ENCODE results near the gene YBEY. TPM values are rescaled to one million over a fixed set of nuclear protein-coding genes. Genes with fewer than 3 reads are reported as not detected.

The YBEY gene
- total RNA-seq, 2 donors from 2014 or later, result 28.5 to 30.0 TPM

GRCh38 chr21:46243960-46244361 is 42.2 kb upstream of the YBEY start:
- intact Hi-C loops (cut with DNase I), result no loop called here
- Histone ChIP-seq H3K27ac (no peak overlapping the region), H3K4me3 (no peak overlapping the region), H3K4me1 (replicated peaks) (no peaks in the 10 kb centered on the region), H3K36me3 (peaks cover 11 to 32% of the 10 kb centered on the region in 2 donors), H3K9me3 (no peaks in the 10 kb centered on the region), H3K27me3 (replicated peaks; ENCODE audit: insufficient read depth) (no peaks in the 10 kb centered on the region)
- WGBS, result 95% methylated on average over 3 of the region's 3 CpGs
- no peak for DNase-seq (ENCODE audit: low spot score)
- TF ChIP-seq POLR2AphosphoS5 (IDR thresholded peaks at IDR 0.05) (no peak), POLR2A (IDR thresholded peaks at IDR 0.05) (no peak), CTCF (IDR thresholded peaks at IDR 0.05) (no peak)

DNA sequence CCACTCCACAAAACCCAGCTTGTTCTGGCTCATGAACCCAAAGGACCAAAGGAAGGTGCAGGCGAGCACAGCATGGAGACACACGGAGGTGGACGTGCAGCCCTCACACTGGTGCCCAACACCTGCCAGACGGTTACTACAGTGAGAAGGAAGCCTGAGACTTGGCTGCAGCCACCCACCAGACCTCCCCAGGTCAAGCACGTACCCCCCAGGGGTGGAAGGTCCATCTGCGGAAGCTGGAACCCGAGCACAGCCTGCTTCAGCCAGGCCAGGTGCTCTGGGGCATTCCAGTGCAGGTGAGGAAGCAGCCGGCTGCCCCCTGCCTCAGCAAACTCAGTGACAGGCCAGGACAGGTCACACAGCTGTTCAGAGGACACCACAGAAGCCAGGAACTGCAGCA is 41.5 kb upstream of the YBEY start:
- Histone ChIP-seq H3K27me3 (replicated peaks; ENCODE audit: insufficient read depth) (no peaks in the 10 kb centered on the region), H3K4me3 (no peak overlapping the region), H3K9me3 (no peaks in the 10 kb centered on the region), H3K27ac (no peak overlapping the region), H3K4me1 (replicated peaks) (no peaks in the 10 kb centered on the region), H3K36me3 (peaks cover 11 to 25% of the 10 kb centered on the region in 2 donors)
- intact Hi-C loops (cut with DNase I), result no loop called here
- WGBS, result 82% methylated on average over 8 of the region's 8 CpGs
- TF ChIP-seq CTCF (IDR thresholded peaks at IDR 0.05) (no peak), POLR2AphosphoS5 (IDR thresholded peaks at IDR 0.05) (no peak), POLR2A (IDR thresholded peaks at IDR 0.05) (no peak)
- no peak for DNase-seq (ENCODE audit: low spot score)

DNA sequence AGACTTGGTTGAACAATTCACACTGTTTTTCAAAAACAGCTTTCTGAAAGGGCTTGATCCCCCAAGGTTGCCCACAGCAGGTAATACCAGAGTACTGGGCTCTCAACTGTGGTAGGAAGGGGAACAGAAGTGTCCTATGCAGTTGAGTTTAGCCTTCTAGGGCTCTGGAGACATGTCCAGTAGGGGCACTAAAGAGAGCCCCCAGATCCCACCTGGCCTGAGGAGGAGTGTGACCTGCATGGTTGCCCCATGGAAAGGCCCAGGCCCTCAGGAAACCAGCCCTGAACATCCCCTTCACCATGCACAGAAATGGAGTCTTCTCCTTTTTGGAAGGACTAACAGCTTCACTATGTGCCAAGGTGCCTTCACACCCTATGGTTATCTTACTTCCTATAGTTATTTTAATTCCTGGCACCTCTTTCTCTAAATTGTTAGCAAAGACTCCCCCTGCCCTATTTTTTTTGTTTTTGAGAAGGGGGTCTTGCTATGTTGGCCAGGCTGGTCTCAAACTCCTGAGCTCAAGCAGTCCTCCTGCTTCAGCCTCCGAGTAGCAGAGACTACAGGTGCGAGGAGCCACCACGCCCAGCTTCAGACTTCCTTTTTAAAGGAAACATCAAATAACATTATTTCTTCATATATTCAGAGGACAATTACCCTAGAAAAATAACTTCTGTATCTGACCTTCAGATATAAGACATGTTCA is 40.8 kb upstream of the YBEY start:
- H3K27me3 ChIP-seq (replicated peaks; ENCODE audit: insufficient read depth), result no peaks in the 10 kb centered on the region
- H3K4me1 ChIP-seq (replicated peaks), result no peaks in the 10 kb centered on the region
- H3K4me3 ChIP-seq, result no peak overlapping the region
- intact Hi-C loops (cut with DNase I), result no loop called here
- no peak for DNase-seq (ENCODE audit: low spot score)
- TF ChIP-seq CTCF (IDR thresholded peaks at IDR 0.05) (no peak), POLR2AphosphoS5 (IDR thresholded peaks at IDR 0.05) (no peak), POLR2A (IDR thresholded peaks at IDR 0.05) (no peak)
- WGBS, result 63% methylated on average over 3 of the region's 3 CpGs
- no peaks in the 10 kb centered on the region for H3K9me3 ChIP-seq
- peaks cover 13 to 19% of the 10 kb centered on the region in 2 donors for H3K36me3 ChIP-seq
- H3K27ac ChIP-seq, result no peak overlapping the region

DNA sequence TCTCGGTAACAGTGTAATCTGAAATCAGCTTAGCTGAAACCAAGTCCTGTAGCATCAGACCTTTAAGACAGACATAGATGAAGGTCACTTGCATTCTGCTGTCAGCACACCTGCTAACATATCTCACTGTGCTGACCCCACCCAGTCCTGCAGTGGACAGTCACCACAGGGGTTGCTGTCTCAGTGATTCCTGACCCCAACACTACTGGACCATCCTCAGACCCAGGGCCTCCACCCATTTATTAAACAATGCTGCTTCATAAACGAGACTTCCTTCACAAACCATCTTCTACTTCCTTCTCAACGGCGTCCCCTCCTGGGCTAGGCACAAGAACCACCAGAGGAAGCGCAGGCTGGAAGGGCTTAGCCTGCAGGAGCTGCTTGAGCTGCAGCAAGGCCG is 39.8 kb upstream of the YBEY start:
- H3K36me3 ChIP-seq, result peaks cover 13 to 19% of the 10 kb centered on the region in 2 donors
- no peak for DNase-seq (ENCODE audit: low spot score)
- intact Hi-C loops (cut with DNase I), result no loop called here
- no peaks in the 10 kb centered on the region for H3K4me1 ChIP-seq (replicated peaks)
- no peaks in the 10 kb centered on the region for H3K9me3 ChIP-seq
- H3K27me3 ChIP-seq (replicated peaks; ENCODE audit: insufficient read depth), result no peaks in the 10 kb centered on the region
- WGBS, result 90% methylated on average over 6 of the region's 6 CpGs
- H3K27ac ChIP-seq, result no peak overlapping the region
- TF ChIP-seq CTCF (IDR thresholded peaks at IDR 0.05) (no peak), POLR2A (IDR thresholded peaks at IDR 0.05) (no peak), POLR2AphosphoS5 (IDR thresholded peaks at IDR 0.05) (no peak)
- no peak overlapping the region for H3K4me3 ChIP-seq
